Lung (tissue), 12 donors: ENCODE data around the gene PLIN5. TPM values are rescaled to one million over a fixed set of nuclear protein-coding genes. Genes with fewer than 3 reads are reported as not detected.

ENCODE experiments used
- ATAC-seq: fragments of 200-7000 bp; cut with Tn5 transposase; one replicate; pipeline ENCODE4 v1.9.1; 2020; ENCODE audit warnings: moderate number of reproducible peaks; ENCODE audit not compliant: insufficient read depth, low FRiP score
- DNase-seq, 3 donors: peaks; one replicate each; pipeline ENCODE4 v3.0.0-alpha.2; 2013 to 2017
- H3K27ac ChIP-seq, 2 donors: one replicate each; pipeline ENCODE4 v1.5.1; 2013; ENCODE audit warnings: mild to moderate bottlenecking in 2 of 2, moderate library complexity in 2 of 2, control low read depth in 1 of 2, inconsistent platforms in 1 of 2, low read depth in 1 of 2, low read length in 1 of 2
- H3K27me3 ChIP-seq, 3 donors: one replicate each; pipeline ENCODE4 v1.5.1; 2013; ENCODE audit warnings: low read length in 2 of 3; ENCODE audit not compliant: control insufficient read depth in 3 of 3, insufficient read depth in 3 of 3
- H3K36me3 ChIP-seq, 4 donors: one replicate each; pipeline ENCODE4 v1.5.1; 2013; ENCODE audit warnings: low read length in 4 of 4, mild to moderate bottlenecking in 1 of 4, moderate library complexity in 1 of 4; ENCODE audit not compliant: control insufficient read depth in 4 of 4, insufficient read depth in 4 of 4
- H3K4me1 ChIP-seq, 5 donors: one replicate each; pipeline ENCODE4 v1.5.1; 2013; ENCODE audit warnings: low read length in 5 of 5, mild to moderate bottlenecking in 2 of 5, moderate library complexity in 1 of 5; ENCODE audit not compliant: control insufficient read depth in 5 of 5, insufficient read depth in 5 of 5
- H3K4me3 ChIP-seq: one replicate; pipeline ENCODE4 v1.5.1; 2013; ENCODE audit warnings: mild to moderate bottlenecking, control low read depth, moderate library complexity
- H3K9ac ChIP-seq, 2 donors: one replicate each; pipeline ENCODE4 v1.5.1; 2013; ENCODE audit warnings: low read length in 2 of 2, control low read depth in 1 of 2; ENCODE audit not compliant: insufficient read depth in 1 of 2
- H3K9me3 ChIP-seq, 4 donors: one replicate each; pipeline ENCODE4 v1.5.1; 2013; ENCODE audit warnings: low read length in 3 of 4, mild to moderate bottlenecking in 1 of 4, moderate library complexity in 1 of 4; ENCODE audit not compliant: control insufficient read depth in 4 of 4, insufficient read depth in 3 of 4
- CTCF ChIP-seq: IDR thresholded peaks from 2 replicates; pipeline ENCODE4 v1.5.1; 2012; ENCODE audit warnings: mild to moderate bottlenecking; ENCODE audit errors: control extremely low read depth, extremely low read depth
- WGBS, 2 donors: extraction: QIAGEN DNeasy Blood & Tissue Kit; methylation state at CpG; one replicate each; pipeline ENCODE4 v1.1.7; 2013; 5-methylcytosine and 5-hydroxymethylcytosine counted together
- polyA plus RNA-seq, 2 donors: library from polyadenylated mRNA; stranded (reverse); fragments of 200-250 nt; gene quantifications; one replicate each; pipeline ENCODE4 v1.2.1, GENCODE V29; 2013
- total RNA-seq, 2 donors: library from RNA; depleted of rRNA in 1 of 2; stranded (reverse); fragments of >200 nt in 1 of 2; gene quantifications; one replicate each; pipeline ENCODE4 v1.2.1, GENCODE V29; 2014 to 2021
- donor health status: control.
- donor health status: control.
- donor health status: Bipolar disorder and iron deficiency.
- donor health status: healthy.
- donor health status: DM: yes; HTN: yes; CAD: no.

PLIN5 gene
- total and polyA plus RNA-seq, 4 donors: 7.5 to 37.3 (median 24.5) TPM

GRCh38 chr19:4541114-4541805, 6.2 kb upstream of the PLIN5 start:
- DNase-seq: no peak
- Histone ChIP-seq H3K27me3 (no peaks in the 10 kb centered on the region), H3K9me3 (peaks cover 0 to 3% (median 2%) of the 10 kb centered on the region in 4 donors), H3K4me1 (peaks cover 0 to 5% (median 0%) of the 10 kb centered on the region in 5 donors), H3K27ac (no peak overlapping the region), H3K36me3 (peaks cover 0 to 8% (median 0%) of the 10 kb centered on the region in 4 donors), H3K9ac (no peak overlapping the region), H3K4me3 (no peak overlapping the region)
- WGBS, 2 donors: 35 to 60% methylated on average over 12 of the region's 12 CpGs
- no peak for ATAC-seq
- no peak for TF ChIP-seq CTCF

GRCh38 chr19:4539693-4540581, 4.9 kb upstream of the PLIN5 start, which contains the start of gene LRG1:
LRG1 (minus strand) TSS chr19:4540036; CDS start chr19:4540013, 23 bp downstream.
- no peak for TF ChIP-seq CTCF
- 30 to 32% methylated on average over 13 to 14 of the region's 14 CpGs for whole genome bisulfite sequencing, 2 donors
- Histone ChIP-seq H3K4me3 (peak within 1 kb of the TSS; percentile 6), H3K9me3 (peaks cover 0 to 3% (median 2%) of the 10 kb centered on the region in 4 donors), H3K4me1 (peaks cover 0 to 5% (median 0%) of the 10 kb centered on the region in 5 donors), H3K36me3 (peaks cover 0 to 8% (median 0%) of the 10 kb centered on the region in 4 donors), H3K27me3 (peaks cover 0 to 2% (median 0%) of the 10 kb centered on the region in 3 donors), H3K9ac (no peak within 1 kb of the TSS), H3K27ac (peak within 1 kb of the TSS in 1 of 2 donors; percentile 70)
- ATAC-seq (peak; percentile 58), DNase-seq (peak in 2 of 3 donors; percentile 35 to 41)

GRCh38 chr19:4539169-4539692, 4.2 kb upstream of the PLIN5 start:
- peak overlapping the region in 1 of 2 donors; percentile 62 for H3K27ac ChIP-seq

More at GRCh38 chr19:4539169-4539692, 4.2 kb upstream of the PLIN5 start:
- H3K4me3 ChIP-seq: peak overlapping the region; percentile 6
- peaks cover 0 to 2% (median 0%) of the 10 kb centered on the region in 3 donors for H3K27me3 ChIP-seq
- DNase-seq (no peak), ATAC-seq (no peak)
- peaks cover 0 to 5% (median 0%) of the 10 kb centered on the region in 5 donors for H3K4me1 ChIP-seq
- no peak for TF ChIP-seq CTCF
- H3K36me3 ChIP-seq: peaks cover 0 to 7% (median 0%) of the 10 kb centered on the region in 4 donors
- H3K9ac ChIP-seq: no peak overlapping the region
- 61 to 73% methylated on average over 3 of the region's 3 CpGs for WGBS, 2 donors
- peaks cover 0 to 5% (median 2%) of the 10 kb centered on the region in 4 donors for H3K9me3 ChIP-seq
